Vagina (tissue), 2 donors: Measurements from ENCODE around the gene CTDSP2.

ENCODE experiments used
- CTCF ChIP-seq, 3 experiments: fragments of 450-650 bp in 2 of 3; fragments of 200-600 bp in 1 of 3; sonication (generic) in 1 of 3; IDR thresholded peaks; one replicate each; pipeline ENCODE4 v1.5.1; 2017 to 2019; ENCODE audit warnings: antibody characterized with exemption in 3 of 3, mild to moderate bottlenecking in 2 of 3, moderate library complexity in 2 of 3
- POLR2A ChIP-seq, 2 donors: fragments of 450-650 bp; IDR thresholded peaks; one replicate each; pipeline ENCODE4 v1.6.1; 2017; ENCODE audit warnings: antibody characterized with exemption in 2 of 2, mild to moderate bottlenecking in 2 of 2, moderate library complexity in 2 of 2

GRCh38 chr12:57833672-57834071 is 12.9 kb downstream of the CTDSP2 start:
- no peak for TF ChIP-seq POLR2A (IDR thresholded peaks at IDR 0.05)
- no peak for TF ChIP-seq CTCF (IDR thresholded peaks at IDR 0.05)
